Esophagus mucosa (tissue), 1 donor: Measurements from ENCODE around the gene ANP32B. TPM values are rescaled to one million over a fixed set of nuclear protein-coding genes. Genes with fewer than 3 reads are reported as not detected.
A peak's percentile ranks its signal among the peaks of the same experiment; 100 is the strongest.
"Not testable (repeated sequence)": the region's sequence is repeated elsewhere in the genome, so short reads cannot be mapped to it uniquely, and the experiment has no call there.

Experiments used
- ATAC-seq: fragments of 200-7000 bp; cut with Tn5 transposase; one replicate; pipeline ENCODE4 v1.9.1; 2020
- total RNA-seq: library from RNA; stranded (reverse); gene quantifications from one replicate; pipeline ENCODE4 v1.2.4, GENCODE V29; 2023
- donor health status: DM: yes; HTN: yes; CAD: no.

ANP32B gene
- total RNA-seq, 1 donor from 2014 or later = 102 TPM

GRCh38 chr9:97994703-97995102 is 11.6 kb downstream of the ANP32B start:
- ATAC-seq = no peak

- ATAC-seq = not testable (repeated sequence)
Measured at GRCh38 chr9:97996676-97997075, 13.5 kb downstream of the ANP32B start.

- no peak for ATAC-seq
Measured at GRCh38 chr9:97997330-97998276, 14.5 kb downstream of the ANP32B start.

GRCh38 chr9:98002808-98003207 is 19.7 kb downstream of the ANP32B start:
- no peak for ATAC-seq

- no peak for ATAC-seq
Measured at GRCh38 chr9:98006127-98006796, 23.1 kb downstream of the ANP32B start.

GRCh38 chr9:98007251-98007928 is 24.2 kb downstream of the ANP32B start:
- no peak for ATAC-seq

GRCh38 chr9:98008764-98009163 is 25.6 kb downstream of the ANP32B start:
- no peak for ATAC-seq

GRCh38 chr9:98009437-98009836 is 26.3 kb downstream of the ANP32B start:
- no peak for ATAC-seq

GRCh38 chr9:98009936-98010335 is 26.8 kb downstream of the ANP32B start:
- no peak for ATAC-seq

- ATAC-seq = peak; percentile 94
Measured at GRCh38 chr9:98010445-98010844, 27.3 kb downstream of the ANP32B start.

GRCh38 chr9:98011122-98011521 is 28.0 kb downstream of the ANP32B start:
- no peak for ATAC-seq

GRCh38 chr9:98016137-98016680 is 33.1 kb downstream of the ANP32B start:
- ATAC-seq = no peak

GRCh38 chr9:98017306-98017705 is 34.2 kb downstream of the ANP32B start:
- ATAC-seq = no peak

- ATAC-seq = no peak
Measured at GRCh38 chr9:98018347-98018746, 35.2 kb downstream of the ANP32B start.

GRCh38 chr9:98019098-98019497 is 36.0 kb downstream of the ANP32B start:
- no peak for ATAC-seq

GRCh38 chr9:98019869-98020268 is 36.7 kb downstream of the ANP32B start:
- ATAC-seq = not testable (repeated sequence)

GRCh38 chr9:98020476-98021145 is 37.5 kb downstream of the ANP32B start:
- ATAC-seq = no peak

- ATAC-seq = peak; percentile 13
Measured at GRCh38 chr9:98021306-98022040, 38.3 kb downstream of the ANP32B start.

GRCh38 chr9:98022447-98022846 is 39.3 kb downstream of the ANP32B start:
- ATAC-seq = peak; percentile 8

GRCh38 chr9:98024702-98025101 is 41.6 kb downstream of the ANP32B start:
- no peak for ATAC-seq

- no peak for ATAC-seq
Measured at GRCh38 chr9:98031169-98031568, 48.0 kb downstream of the ANP32B start.

GRCh38 chr9:98031935-98032334 is 48.8 kb downstream of the ANP32B start:
- no peak for ATAC-seq
